ENCODE measurements around the gene BTBD16.

DNA sequence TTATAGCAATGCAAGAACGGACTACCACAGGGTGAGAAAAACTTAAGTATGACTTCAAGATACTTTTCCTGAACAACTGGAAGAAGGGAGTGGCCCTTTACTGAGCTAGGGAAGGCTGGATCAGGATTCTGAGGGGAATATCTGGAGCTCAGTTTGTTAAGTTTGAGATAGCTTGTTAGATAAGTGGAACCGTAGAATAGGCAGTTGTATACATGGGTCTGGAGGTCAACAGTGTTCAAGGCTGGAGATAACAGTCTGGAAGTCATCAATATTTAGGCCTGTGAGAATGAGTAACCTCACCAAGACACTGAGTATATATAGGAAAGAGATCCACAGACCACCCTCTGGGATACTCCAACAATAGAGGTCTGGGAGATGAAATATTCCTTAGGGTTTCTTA is 110.6 kb downstream of the BTBD16 start:
- TF ChIP-seq, protein P1, sequence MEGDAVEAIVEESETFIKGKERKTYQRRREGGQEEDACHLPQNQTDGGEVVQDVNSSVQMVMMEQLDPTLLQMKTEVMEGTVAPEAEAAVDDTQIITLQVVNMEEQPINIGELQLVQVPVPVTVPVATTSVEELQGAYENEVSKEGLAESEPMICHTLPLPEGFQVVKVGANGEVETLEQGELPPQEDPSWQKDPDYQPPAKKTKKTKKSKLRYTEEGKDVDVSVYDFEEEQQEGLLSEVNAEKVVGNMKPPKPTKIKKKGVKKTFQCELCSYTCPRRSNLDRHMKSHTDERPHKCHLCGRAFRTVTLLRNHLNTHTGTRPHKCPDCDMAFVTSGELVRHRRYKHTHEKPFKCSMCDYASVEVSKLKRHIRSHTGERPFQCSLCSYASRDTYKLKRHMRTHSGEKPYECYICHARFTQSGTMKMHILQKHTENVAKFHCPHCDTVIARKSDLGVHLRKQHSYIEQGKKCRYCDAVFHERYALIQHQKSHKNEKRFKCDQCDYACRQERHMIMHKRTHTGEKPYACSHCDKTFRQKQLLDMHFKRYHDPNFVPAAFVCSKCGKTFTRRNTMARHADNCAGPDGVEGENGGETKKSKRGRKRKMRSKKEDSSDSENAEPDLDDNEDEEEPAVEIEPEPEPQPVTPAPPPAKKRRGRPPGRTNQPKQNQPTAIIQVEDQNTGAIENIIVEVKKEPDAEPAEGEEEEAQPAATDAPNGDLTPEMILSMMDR (IDR thresholded peaks at IDR 0.05), result no peak
- TF ChIP-seq POLR2A (IDR thresholded peaks at IDR 0.05), result no peak
- TF ChIP-seq EP300 (IDR thresholded peaks at IDR 0.05), result no peak
- TF ChIP-seq POLR2AphosphoS5 (IDR thresholded peaks at IDR 0.05), result no peak

Data from stomach (tissue), 4 donors.